GM12891 (cell line): ENCODE results near the gene COL3A1.

Source experiments
- DNase-seq: peaks from one replicate; pipeline ENCODE4 v3.0.0; 2011; ENCODE audit warnings: low spot score; ENCODE audit not compliant: insufficient read length
- FAIRE-seq: peaks from 2 replicates; lab custom pipeline; 2011; peaks lifted over from hg19 to GRCh38; lab: Jason Lieb, UNC
- PAX5 ChIP-seq: IDR thresholded peaks from 2 replicates; pipeline ENCODE4 v1.6.1; 2011; ENCODE audit warnings: low read length, moderate library complexity, mild to moderate bottlenecking; ENCODE audit not compliant: insufficient read depth, severe bottlenecking
- POLR2A ChIP-seq: IDR thresholded peaks from 2 replicates; pipeline ENCODE4 v1.6.1; 2011; ENCODE audit warnings: low read depth, low read length, control low read depth
- POLR2AphosphoS5 ChIP-seq: IDR thresholded peaks from 2 replicates; pipeline ENCODE4 v1.6.1; 2011; ENCODE audit warnings: low read depth, low read length, control low read depth
- POU2F2 ChIP-seq: IDR thresholded peaks from 2 replicates; pipeline ENCODE4 v1.6.1; 2011; ENCODE audit warnings: low read depth, mild to moderate bottlenecking, control low read depth, low read length, moderate library complexity
- SPI1 ChIP-seq: IDR thresholded peaks from 2 replicates; pipeline ENCODE4 v1.6.1; 2011; ENCODE audit warnings: low read depth, low read length, control low read depth
- TAF1 ChIP-seq: IDR thresholded peaks from 2 replicates; pipeline ENCODE4 v1.6.1; 2011; ENCODE audit warnings: low read depth, low read length, control low read depth

COL3A1 gene

DNA sequence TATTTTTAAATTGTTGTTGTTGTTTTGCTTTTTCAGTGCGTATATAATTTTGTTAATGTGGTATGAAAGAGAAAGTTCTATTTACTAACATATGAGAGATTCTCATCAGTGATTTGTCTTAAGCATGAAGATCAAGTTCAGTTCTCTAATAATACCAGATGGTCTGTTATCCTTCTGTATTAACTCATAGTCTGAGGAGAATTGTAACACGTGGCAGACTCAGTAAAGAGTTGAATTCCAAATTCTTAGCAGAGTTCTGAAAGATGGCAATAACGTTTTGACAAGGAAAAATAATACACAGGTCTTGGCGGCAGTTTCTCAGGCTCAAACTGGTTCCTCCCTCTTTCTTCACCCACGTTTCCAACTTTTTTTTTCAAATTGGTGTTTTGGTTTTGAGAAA is 17.2 kb upstream of the COL3A1 start:
- no peak for TF ChIP-seq POU2F2
- no peak for TF ChIP-seq TAF1
- no peak for TF ChIP-seq POLR2A
- no peak for TF ChIP-seq POLR2AphosphoS5
- no peak for TF ChIP-seq SPI1
- TF ChIP-seq PAX5, result no peak
- FAIRE-seq (no peak), DNase-seq (no peak)

DNA sequence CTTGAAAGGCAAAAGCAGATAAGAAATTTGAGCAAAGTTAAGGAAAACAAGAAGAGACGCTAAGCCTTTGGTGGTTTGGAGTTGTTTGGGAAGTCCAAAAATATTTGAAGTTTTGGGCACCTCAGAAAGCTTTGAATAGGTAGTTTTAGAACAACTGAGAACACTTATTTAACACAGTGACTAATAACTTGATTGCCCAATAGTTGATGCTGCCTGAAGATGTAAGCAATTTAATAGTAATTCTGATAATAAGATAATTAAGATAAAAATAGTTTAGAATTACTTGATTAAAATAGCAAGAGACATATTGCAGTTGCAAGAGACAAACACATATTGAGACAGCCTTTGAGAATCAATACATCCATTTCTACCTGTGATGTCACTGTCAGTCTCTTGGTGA is 16.5 kb upstream of the COL3A1 start:
- TF ChIP-seq TAF1, result no peak
- no peak for TF ChIP-seq POU2F2
- no peak for TF ChIP-seq POLR2A
- no peak for TF ChIP-seq SPI1
- no peak for TF ChIP-seq PAX5
- TF ChIP-seq POLR2AphosphoS5, result no peak
- FAIRE-seq (no peak), DNase-seq (no peak)

DNA sequence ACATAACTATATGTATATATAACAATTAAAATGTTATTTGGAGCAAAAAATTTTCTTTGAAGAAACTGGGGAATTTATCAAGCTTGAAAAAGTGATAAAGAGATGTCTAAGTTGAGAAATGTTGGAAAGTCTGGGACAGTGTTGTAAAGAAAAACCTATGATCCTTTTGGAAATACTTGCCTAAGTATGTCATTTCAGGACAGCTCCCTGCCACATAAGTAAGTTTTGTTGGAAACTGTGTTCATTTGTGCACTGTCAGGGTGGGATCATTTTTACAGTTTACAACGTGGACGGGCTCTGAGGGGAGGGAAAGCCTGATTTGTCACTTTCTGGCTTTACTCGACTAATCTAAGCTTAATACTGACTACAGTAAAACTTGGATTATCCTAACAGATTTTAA is 10.4 kb upstream of the COL3A1 start:
- TF ChIP-seq TAF1, result no peak
- DNase-seq (no peak), FAIRE-seq (no peak)

DNA sequence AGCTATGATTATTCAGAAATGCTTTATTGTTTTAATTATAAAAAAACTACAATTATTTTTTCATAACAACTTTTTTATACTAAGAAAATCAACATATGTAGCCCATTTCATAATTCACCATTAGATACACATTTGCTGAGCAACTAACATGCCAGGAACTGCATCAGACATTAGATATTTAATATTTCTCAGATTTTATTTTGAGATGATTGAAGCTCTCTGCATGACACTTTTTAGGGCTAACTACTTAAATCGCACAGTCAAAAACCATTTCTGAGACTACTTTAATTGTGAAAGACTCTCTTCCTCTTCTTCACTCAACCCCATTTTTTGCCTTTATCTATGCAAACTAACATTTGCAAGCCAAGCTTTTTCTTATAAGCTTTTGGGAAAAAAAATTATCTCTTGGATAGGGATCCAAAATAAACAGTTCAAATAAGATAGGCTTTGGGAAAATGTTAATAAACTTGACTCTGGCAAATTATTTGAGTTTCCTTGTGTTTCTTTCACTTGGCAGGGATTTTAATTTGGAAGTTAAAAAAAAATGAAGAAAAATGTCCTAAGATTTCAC is 9.1 kb upstream of the COL3A1 start:
- TF ChIP-seq PAX5 (no peak), POLR2A (no peak), TAF1 (no peak), POU2F2 (no peak), POLR2AphosphoS5 (no peak), SPI1 (no peak)
- no peak for FAIRE-seq
- no peak for DNase-seq

DNA sequence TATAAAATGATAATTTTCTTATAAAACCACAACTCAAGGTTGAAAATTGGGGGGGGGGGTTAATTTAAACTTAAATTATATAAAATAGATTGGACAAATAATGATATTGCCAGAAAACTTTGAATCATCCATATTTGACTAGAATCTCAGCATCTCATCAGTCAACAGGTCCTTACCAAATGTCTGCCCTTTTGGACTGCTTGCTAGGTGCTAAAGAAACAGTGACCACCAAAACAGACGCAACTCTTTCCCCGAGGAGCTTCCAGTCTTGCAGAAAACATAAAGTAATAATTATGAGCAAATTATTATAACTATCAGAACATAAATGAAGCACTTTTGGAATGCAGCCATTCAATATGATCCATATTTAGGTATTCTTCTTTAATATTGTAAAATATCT is 8.6 kb upstream of the COL3A1 start:
- FAIRE-seq (no peak), DNase-seq (no peak)
- TF ChIP-seq POLR2AphosphoS5 (no peak), PAX5 (no peak), POU2F2 (no peak), TAF1 (no peak), POLR2A (no peak), SPI1 (no peak)

DNA sequence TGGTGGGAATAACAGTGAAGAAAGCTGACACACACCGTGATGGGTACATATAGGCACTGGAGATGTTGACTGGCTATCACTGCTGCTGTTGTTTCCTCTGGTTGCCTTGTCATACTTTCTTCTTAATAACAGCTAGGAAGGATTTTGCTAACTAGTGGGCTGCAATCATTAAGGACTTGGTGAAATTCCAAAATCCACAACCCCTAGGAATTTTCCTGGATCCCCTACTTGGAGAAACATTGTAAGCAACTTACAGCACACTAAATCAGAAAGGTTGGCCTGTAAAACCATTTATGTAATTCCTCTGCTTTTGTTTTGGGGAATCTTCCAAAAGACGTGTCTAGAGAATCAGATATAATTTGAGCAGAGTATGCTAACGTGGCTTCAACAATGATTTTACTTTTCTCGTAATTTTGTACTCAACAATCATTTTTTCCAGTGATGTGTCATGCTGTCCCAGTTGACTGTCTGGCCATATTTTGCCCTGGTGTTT is 8.0 kb upstream of the COL3A1 start:
- DNase-seq (no peak), FAIRE-seq (no peak)
- TF ChIP-seq TAF1, result no peak
- no peak for TF ChIP-seq POLR2A
- no peak for TF ChIP-seq POU2F2
- TF ChIP-seq SPI1, result no peak
- no peak for TF ChIP-seq POLR2AphosphoS5
- no peak for TF ChIP-seq PAX5

DNA sequence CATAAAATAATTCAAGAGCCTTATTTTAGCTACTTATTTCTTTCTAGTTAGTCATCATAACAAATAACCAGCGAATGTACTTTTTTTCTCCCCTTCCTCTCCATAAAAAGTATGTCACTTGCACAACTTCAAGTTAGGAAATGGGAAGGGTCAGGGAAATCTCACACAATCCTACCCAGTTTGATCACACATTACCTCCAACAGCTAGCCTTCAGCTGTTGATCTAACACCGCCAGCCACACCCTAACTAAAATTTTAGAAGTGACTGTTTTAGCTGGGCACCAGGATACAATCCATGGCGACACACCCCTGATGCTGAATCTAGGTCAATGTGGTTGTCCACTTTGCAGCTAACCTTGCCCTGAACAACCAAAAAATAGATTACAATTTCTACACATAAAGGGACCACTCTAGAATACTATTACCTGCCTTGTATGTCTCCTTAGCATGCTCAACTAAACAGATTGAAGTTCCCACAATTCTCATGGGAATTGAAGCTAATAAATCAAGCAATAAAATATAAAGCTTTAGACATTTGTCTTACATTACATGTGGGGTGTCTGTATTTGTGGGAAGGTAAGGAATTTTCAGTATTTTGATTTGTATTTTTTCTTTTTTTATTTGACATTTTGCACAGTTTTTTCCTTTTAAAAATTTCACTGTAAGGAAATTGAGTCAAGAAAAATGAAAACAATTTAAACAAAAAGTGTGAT is 7.3 kb upstream of the COL3A1 start:
- FAIRE-seq, result no peak

DNA sequence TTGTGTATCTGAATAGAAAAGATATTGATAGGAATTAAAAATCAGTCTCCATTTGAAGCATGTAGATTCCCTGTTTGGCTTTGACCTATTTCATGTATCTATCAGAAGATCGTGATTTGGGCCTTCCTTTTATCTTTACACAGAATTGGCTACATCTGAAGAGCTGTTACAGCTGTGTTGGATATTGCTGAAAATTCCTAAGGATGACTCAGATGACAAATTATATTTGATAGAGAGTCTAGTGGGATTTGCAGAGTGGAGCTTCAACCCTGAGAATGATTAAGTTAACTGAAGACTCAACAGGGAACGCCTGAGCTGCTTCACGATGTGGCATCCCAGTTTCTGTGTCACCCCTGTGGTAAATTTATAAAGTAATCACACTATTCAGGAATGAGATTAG is 4.9 kb upstream of the COL3A1 start:
- TF ChIP-seq POLR2A (no peak), POU2F2 (no peak), SPI1 (no peak), TAF1 (no peak), POLR2AphosphoS5 (no peak), PAX5 (no peak)
- FAIRE-seq (no peak), DNase-seq (no peak)

More for the DNA sequence above, 7.3 kb upstream of the COL3A1 start:
- DNase-seq, result no peak
- no peak for TF ChIP-seq TAF1
- TF ChIP-seq POLR2A, result no peak
- no peak for TF ChIP-seq POLR2AphosphoS5
- no peak for TF ChIP-seq SPI1
- TF ChIP-seq PAX5, result no peak
- TF ChIP-seq POU2F2, result no peak

DNA sequence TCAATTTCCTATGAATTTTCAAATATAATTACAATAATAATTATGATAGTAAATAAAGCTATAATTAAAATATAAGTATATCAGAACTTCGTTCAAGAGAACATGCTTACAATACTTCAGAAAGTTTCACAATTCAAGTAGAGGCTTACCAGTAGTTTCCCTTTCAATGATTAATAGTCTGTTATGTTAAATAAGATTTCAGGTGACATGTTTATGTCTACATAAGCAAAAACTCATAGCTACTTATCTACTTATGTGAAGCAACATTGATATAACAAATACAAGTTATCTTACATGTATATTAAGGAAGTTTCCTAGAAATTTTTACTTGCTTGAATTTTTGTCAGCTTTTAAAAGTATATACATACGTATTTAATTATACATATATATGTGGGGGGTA is 4.5 kb upstream of the COL3A1 start:
- TF ChIP-seq SPI1, result no peak
- TF ChIP-seq PAX5, result no peak
- TF ChIP-seq POLR2AphosphoS5, result no peak
- TF ChIP-seq POU2F2, result no peak
- TF ChIP-seq TAF1, result no peak
- no peak for TF ChIP-seq POLR2A
- no peak for FAIRE-seq
- DNase-seq, result no peak

DNA sequence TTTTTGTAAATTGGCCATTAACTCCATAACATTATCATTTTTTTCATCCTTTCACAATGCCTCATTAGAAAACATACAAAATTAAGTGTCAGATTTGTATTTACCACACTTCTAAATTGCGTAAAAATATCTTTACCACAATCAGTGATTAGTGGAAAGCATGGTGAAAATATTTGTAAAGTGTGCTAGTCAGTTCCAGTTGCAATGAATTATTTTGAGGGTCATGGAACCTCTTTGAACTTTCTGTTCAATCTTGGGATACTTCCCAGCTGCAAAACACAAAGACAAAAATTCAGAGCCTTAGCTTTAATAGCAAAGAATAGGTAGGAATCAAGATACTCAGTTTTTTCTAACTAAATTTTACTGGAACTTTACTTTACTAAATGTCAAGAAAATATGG is 4.0 kb upstream of the COL3A1 start:
- FAIRE-seq, result no peak

More for the DNA sequence above, 4.0 kb upstream of the COL3A1 start:
- no peak for TF ChIP-seq POLR2AphosphoS5
- no peak for TF ChIP-seq PAX5
- no peak for TF ChIP-seq TAF1
- no peak for TF ChIP-seq POU2F2
- no peak for TF ChIP-seq SPI1
- no peak for TF ChIP-seq POLR2A
- no peak for DNase-seq
